Stimulated activated CD4-positive, alpha-beta T cell treated with anti-CD3 and anti-CD28 coated beads, Interleukin-15, amount 100 ng/mL, for 24 hours (primary cell): ENCODE measurements around the gene ITSN2.
"Not testable (repeated sequence)": the region's sequence is repeated elsewhere in the genome, so short reads cannot be mapped to it uniquely, and the experiment has no call there.

Source experiments
- DNase-seq: peaks from one replicate; pipeline ENCODE4 v3.0.0-alpha.2; 2020

The ITSN2 gene

GRCh38 chr2:24360050-24360962 is at the start of gene ITSN2:
TSS of gene ITSN2 (minus strand) at chr2:24360536. CDS start at chr2:24328082, 32,454 bp downstream.
- DNase-seq = peak; percentile 90

GRCh38 chr2:24409171-24409570 is 48.8 kb upstream of the ITSN2 start:
- no peak for DNase-seq

GRCh38 chr2:24408704-24409103 is 48.4 kb upstream of the ITSN2 start:
- not testable (repeated sequence) for DNase-seq

- no peak for DNase-seq
Measured at GRCh38 chr2:24404491-24404921, 44.2 kb upstream of the ITSN2 start.

GRCh38 chr2:24403832-24404212 is 43.5 kb upstream of the ITSN2 start:
- DNase-seq = no peak

- no peak for DNase-seq
Measured at GRCh38 chr2:24403168-24403831, 43.0 kb upstream of the ITSN2 start.

GRCh38 chr2:24402242-24403097 is 42.1 kb upstream of the ITSN2 start:
- DNase-seq = no peak

GRCh38 chr2:24400207-24400907 is 40.0 kb upstream of the ITSN2 start:
- no peak for DNase-seq

GRCh38 chr2:24399434-24400206 is 39.3 kb upstream of the ITSN2 start:
- no peak for DNase-seq

- DNase-seq = no peak
Measured at GRCh38 chr2:24394998-24395397, 34.7 kb upstream of the ITSN2 start.

- no peak for DNase-seq
Measured at GRCh38 chr2:24392542-24393059, 32.3 kb upstream of the ITSN2 start.

- no peak for DNase-seq
Measured at GRCh38 chr2:24385366-24385765, 25.0 kb upstream of the ITSN2 start.

- peak; percentile 66 for DNase-seq
Measured at GRCh38 chr2:24382363-24383073, 22.2 kb upstream of the ITSN2 start.

- DNase-seq = no peak
Measured at GRCh38 chr2:24380820-24381219, 20.5 kb upstream of the ITSN2 start.

- DNase-seq = no peak
Measured at GRCh38 chr2:24375349-24376087, 15.2 kb upstream of the ITSN2 start.

GRCh38 chr2:24374301-24374700 is 14.0 kb upstream of the ITSN2 start:
- no peak for DNase-seq

GRCh38 chr2:24372033-24372432 is 11.7 kb upstream of the ITSN2 start:
- DNase-seq = no peak

GRCh38 chr2:24365826-24366225 is 5.5 kb upstream of the ITSN2 start:
- DNase-seq = no peak

- no peak for DNase-seq
Measured at GRCh38 chr2:24365051-24365450, 4.7 kb upstream of the ITSN2 start.

- DNase-seq = no peak
Measured at GRCh38 chr2:24363301-24363700, 3.0 kb upstream of the ITSN2 start.
